GM12872 (cell line): Measurements from ENCODE around the gene SPIRE1.

Experiments used
- CTCF ChIP-seq: IDR thresholded peaks from 3 replicates; pipeline ENCODE4 v1.5.1; 2011; ENCODE audit warnings: low read depth, mild to moderate bottlenecking, low read length, moderate library complexity; ENCODE audit not compliant: insufficient read depth

Gene SPIRE1

GRCh38 chr18:12630136-12630535, 27.8 kb downstream of the SPIRE1 start:
- TF ChIP-seq CTCF, result no peak

GRCh38 chr18:12628706-12629702, 28.9 kb downstream of the SPIRE1 start:
- TF ChIP-seq CTCF, result no peak

- TF ChIP-seq CTCF, result no peak
Measured at GRCh38 chr18:12625241-12625640, 32.7 kb downstream of the SPIRE1 start.

- TF ChIP-seq CTCF, result no peak
Measured at GRCh38 chr18:12621742-12622306, 36.1 kb downstream of the SPIRE1 start.

- TF ChIP-seq CTCF, result no peak
Measured at GRCh38 chr18:12615748-12616147, 42.2 kb downstream of the SPIRE1 start.

- TF ChIP-seq CTCF, result no peak
Measured at GRCh38 chr18:12608301-12608700, 49.6 kb downstream of the SPIRE1 start.

GRCh38 chr18:12606592-12607315, 51.2 kb downstream of the SPIRE1 start:
- TF ChIP-seq CTCF, result no peak
